Measurements from ENCODE around the gene DEPDC5.
"Not testable (repeated sequence)": the region's sequence is repeated elsewhere in the genome, so short reads cannot be mapped to it uniquely, and the experiment has no call there.

DNA sequence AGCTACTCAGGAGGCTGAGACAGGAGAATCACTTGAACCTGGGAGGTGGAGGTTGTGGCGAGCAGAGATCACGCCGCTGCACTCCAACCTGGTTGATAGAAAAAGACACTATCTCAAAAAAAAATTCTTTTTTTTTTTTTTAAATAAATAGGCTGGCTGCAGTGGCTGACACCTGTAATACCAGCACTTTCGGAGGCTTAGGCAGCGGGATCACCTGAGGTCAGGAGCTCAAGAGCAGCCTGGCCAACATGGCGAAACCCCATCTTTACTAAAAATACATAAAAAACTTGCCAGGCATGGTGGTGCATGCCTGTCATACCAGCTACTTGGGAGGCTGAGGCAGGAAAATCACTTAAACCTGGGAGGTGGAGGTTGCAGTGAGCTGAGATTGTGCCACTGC lies 47.0 kb downstream of the DEPDC5 start:
- TF ChIP-seq, protein P1, sequence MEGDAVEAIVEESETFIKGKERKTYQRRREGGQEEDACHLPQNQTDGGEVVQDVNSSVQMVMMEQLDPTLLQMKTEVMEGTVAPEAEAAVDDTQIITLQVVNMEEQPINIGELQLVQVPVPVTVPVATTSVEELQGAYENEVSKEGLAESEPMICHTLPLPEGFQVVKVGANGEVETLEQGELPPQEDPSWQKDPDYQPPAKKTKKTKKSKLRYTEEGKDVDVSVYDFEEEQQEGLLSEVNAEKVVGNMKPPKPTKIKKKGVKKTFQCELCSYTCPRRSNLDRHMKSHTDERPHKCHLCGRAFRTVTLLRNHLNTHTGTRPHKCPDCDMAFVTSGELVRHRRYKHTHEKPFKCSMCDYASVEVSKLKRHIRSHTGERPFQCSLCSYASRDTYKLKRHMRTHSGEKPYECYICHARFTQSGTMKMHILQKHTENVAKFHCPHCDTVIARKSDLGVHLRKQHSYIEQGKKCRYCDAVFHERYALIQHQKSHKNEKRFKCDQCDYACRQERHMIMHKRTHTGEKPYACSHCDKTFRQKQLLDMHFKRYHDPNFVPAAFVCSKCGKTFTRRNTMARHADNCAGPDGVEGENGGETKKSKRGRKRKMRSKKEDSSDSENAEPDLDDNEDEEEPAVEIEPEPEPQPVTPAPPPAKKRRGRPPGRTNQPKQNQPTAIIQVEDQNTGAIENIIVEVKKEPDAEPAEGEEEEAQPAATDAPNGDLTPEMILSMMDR (conservative IDR thresholded peaks at IDR 0.05) = not testable (repeated sequence)
- not testable (repeated sequence) for TF ChIP-seq ZFX (IDR thresholded peaks at IDR 0.05)

All from C4-2B (cell line).